Chondrocyte (in vitro differentiated cells): ENCODE data around the gene CAPS. TPM values are rescaled to one million over a fixed set of nuclear protein-coding genes. Genes with fewer than 3 reads are reported as not detected.

ENCODE experiments used
- DNase-seq: peaks from one replicate; pipeline ENCODE4 v3.0.0; 2021; ENCODE audit warnings: mixed read lengths, low spot score
- H3K27ac Mint-ChIP-seq: one replicate; pipeline ENCODE4 v1.8.0; 2021; ENCODE audit warnings: mild to moderate bottlenecking, moderate library complexity, mixed read lengths; ENCODE audit not compliant: unreplicated experiment
- H3K27me3 Mint-ChIP-seq: 2 replicates; pipeline ENCODE4 v1.8.0; 2021; ENCODE audit warnings: low read depth, mixed read lengths
- H3K36me3 Mint-ChIP-seq: 2 replicates; pipeline ENCODE4 v1.8.0; 2021; ENCODE audit warnings: low read depth, mixed read lengths
- H3K4me1 Mint-ChIP-seq: 2 replicates; pipeline ENCODE4 v1.8.0; 2021; ENCODE audit warnings: low read depth, mild to moderate bottlenecking, mixed read lengths
- H3K4me3 Mint-ChIP-seq: one replicate; pipeline ENCODE4 v1.8.0; 2021; ENCODE audit warnings: mild to moderate bottlenecking, moderate library complexity, mixed read lengths; ENCODE audit not compliant: unreplicated experiment
- H3K9me3 Mint-ChIP-seq: 2 replicates; pipeline ENCODE4 v1.8.0; 2021; ENCODE audit warnings: low read depth, mixed read lengths
- total RNA-seq: library from RNA; stranded (reverse); gene quantifications from 3 replicates; pipeline ENCODE4 v1.2.1, GENCODE V29; 2021
- TF ChIP-seq, protein P1 (sequence below): fragments of 200-600 bp; sonication (generic); IDR thresholded peaks from 2 replicates; pipeline ENCODE4 v1.5.0; 2021; ENCODE audit warnings: antibody characterized with exemption, mild to moderate bottlenecking, moderate library complexity

The CAPS gene
- total RNA-seq, 1 donor from 2014 or later, result 7.2 TPM

- H3K9me3 Mint-ChIP-seq, result no peaks in the 10 kb centered on the region
- peaks cover 3% of the 10 kb centered on the region for H3K4me1 Mint-ChIP-seq
- H3K27ac Mint-ChIP-seq, result no peak overlapping the region
- no peak overlapping the region for H3K4me3 Mint-ChIP-seq
- H3K36me3 Mint-ChIP-seq, result peaks cover 28% of the 10 kb centered on the region
- DNase-seq, result no peak
- TF ChIP-seq, protein P1, sequence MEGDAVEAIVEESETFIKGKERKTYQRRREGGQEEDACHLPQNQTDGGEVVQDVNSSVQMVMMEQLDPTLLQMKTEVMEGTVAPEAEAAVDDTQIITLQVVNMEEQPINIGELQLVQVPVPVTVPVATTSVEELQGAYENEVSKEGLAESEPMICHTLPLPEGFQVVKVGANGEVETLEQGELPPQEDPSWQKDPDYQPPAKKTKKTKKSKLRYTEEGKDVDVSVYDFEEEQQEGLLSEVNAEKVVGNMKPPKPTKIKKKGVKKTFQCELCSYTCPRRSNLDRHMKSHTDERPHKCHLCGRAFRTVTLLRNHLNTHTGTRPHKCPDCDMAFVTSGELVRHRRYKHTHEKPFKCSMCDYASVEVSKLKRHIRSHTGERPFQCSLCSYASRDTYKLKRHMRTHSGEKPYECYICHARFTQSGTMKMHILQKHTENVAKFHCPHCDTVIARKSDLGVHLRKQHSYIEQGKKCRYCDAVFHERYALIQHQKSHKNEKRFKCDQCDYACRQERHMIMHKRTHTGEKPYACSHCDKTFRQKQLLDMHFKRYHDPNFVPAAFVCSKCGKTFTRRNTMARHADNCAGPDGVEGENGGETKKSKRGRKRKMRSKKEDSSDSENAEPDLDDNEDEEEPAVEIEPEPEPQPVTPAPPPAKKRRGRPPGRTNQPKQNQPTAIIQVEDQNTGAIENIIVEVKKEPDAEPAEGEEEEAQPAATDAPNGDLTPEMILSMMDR, result no peak
- H3K27me3 Mint-ChIP-seq, result no peaks in the 10 kb centered on the region
These were observed 8.1 kb downstream of the CAPS start for GRCh38 chr19:5922161-5922545.

DNA sequence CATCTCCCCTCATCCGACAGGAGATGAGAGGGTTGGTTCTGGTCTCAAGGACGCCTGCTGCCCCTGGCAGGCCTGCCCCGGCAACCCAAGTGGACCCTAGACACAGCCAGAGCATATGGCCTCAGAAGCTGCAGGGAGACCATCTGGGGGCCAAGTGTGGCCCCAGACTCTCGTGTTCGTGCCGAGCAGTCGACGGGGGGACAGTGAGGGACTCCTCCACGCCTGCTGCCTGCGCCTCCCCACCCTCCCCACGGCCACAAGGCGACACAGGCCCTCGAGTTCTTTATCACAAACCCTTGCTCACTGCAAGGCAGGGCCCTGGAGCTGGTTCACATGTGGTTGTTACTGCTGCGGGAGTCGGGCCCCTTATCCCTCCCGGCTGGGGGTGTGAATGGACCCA, 9.3 kb downstream of the CAPS start:
- Mint-ChIP-seq H3K9me3 (no peaks in the 10 kb centered on the region), H3K27me3 (no peaks in the 10 kb centered on the region), H3K36me3 (peaks cover 34% of the 10 kb centered on the region), H3K4me3 (no peak overlapping the region), H3K4me1 (peaks cover 3% of the 10 kb centered on the region), H3K27ac (no peak overlapping the region)
- no peak for DNase-seq
- TF ChIP-seq, protein P1, result no peak

- H3K27me3 Mint-ChIP-seq, result no peaks in the 10 kb centered on the region
- no peak overlapping the region for H3K4me3 Mint-ChIP-seq
- TF ChIP-seq, protein P1, result no peak
- DNase-seq, result no peak
- H3K4me1 Mint-ChIP-seq, result peaks cover 3% of the 10 kb centered on the region
- no peaks in the 10 kb centered on the region for H3K9me3 Mint-ChIP-seq
- H3K36me3 Mint-ChIP-seq, result peaks cover 32% of the 10 kb centered on the region
- H3K27ac Mint-ChIP-seq, result no peak overlapping the region
These were observed 11.9 kb downstream of the CAPS start for GRCh38 chr19:5925830-5926427.

- H3K27me3 Mint-ChIP-seq, result no peaks in the 10 kb centered on the region
- H3K9me3 Mint-ChIP-seq, result no peaks in the 10 kb centered on the region
- H3K27ac Mint-ChIP-seq, result no peak overlapping the region
- no peak for DNase-seq
- H3K4me3 Mint-ChIP-seq, result no peak overlapping the region
- peaks cover 3% of the 10 kb centered on the region for H3K4me1 Mint-ChIP-seq
- peaks cover 30% of the 10 kb centered on the region for H3K36me3 Mint-ChIP-seq
- TF ChIP-seq, protein P1, result no peak
These were observed 12.8 kb downstream of the CAPS start for GRCh38 chr19:5926641-5927440.

DNA sequence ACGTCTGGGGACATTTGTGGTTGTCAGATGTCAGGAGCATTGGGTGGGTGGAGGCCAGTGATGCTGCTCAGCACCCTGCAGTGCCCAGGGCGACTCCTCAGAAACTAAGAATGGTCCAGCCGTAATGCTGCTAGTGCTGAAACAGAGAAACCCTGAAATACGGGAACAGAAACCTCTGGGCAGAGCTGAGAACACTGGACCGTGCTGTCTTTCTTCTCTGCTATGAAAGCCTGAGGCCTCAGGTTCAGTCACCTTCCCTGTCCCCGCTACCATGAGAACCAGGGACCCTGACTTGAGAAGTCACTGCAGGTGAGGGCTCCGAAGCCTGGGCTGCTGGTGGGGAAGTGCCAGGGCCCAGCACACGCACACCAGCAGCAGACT, 13.4 kb downstream of the CAPS start:
- no peak for DNase-seq
- no peak overlapping the region for H3K27ac Mint-ChIP-seq
- TF ChIP-seq, protein P1, result no peak
- peaks cover 3% of the 10 kb centered on the region for H3K4me1 Mint-ChIP-seq
- peaks cover 30% of the 10 kb centered on the region for H3K36me3 Mint-ChIP-seq
- H3K4me3 Mint-ChIP-seq, result no peak overlapping the region
- no peaks in the 10 kb centered on the region for H3K27me3 Mint-ChIP-seq
- H3K9me3 Mint-ChIP-seq, result no peaks in the 10 kb centered on the region
